Measurements from ENCODE around the gene GNG7. TPM values are rescaled to one million over a fixed set of nuclear protein-coding genes. Genes with fewer than 3 reads are reported as not detected.

GNG7 gene
- total and polyA plus RNA-seq, 2 donors (not counting 3 experiments of a cell fraction or from before 2014, with no cell fraction given), result 0.29 to 0.84 TPM

DNA sequence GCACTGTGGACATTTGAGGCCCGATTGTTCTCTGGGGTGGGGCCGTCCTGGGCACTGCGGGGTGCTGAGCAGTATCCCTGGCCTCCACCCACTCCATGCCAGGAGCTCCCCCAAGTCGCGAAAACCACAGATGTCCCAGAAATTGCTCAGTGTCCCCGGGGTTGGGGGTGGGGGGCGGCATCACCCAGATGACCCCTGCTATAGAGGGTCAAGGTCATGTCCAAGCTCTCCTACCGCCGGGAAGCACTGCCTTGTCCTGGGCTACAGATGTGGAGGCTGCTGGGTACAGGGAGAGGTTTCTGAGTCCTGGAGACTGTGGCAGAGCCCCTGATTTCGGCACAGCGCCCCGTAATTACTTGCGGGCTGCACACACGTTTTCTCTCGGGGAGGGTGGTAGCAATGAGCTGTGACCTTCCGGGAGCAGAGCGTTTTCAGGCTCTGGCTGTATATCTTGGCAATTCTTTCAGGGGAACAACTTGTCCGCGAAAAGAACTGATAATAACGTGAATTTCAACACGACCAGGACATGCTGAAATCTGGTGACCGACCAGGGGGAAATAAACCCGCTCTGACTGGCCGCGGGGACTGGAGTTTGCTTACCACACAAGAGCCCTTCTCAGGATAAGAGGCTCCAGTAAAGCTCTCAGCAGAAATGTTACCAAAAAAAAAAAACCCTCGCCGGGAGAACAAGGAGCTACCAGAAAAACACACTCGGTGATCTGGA, 68.1 kb downstream of the GNG7 start:
- H3K27me3 ChIP-seq (ENCODE audit: control insufficient read depth in 2 of 2, insufficient read depth in 2 of 2, low read length in 2 of 2), result no peaks in the 10 kb centered on the region
- ChIA-PET POLR2A (interaction anchor here (0.6 kb wide), 1 partner anchor 215 kb away, joined by 3 read pairs; no protein-coding TSS in a partner anchor), CTCF (interaction anchor here (4.4 to 7.6 kb wide), 2 partner anchors 16 to 23 kb away, joined by 61 to 171 read pairs; no protein-coding TSS in a partner anchor)
- H3K9me1 ChIP-seq (replicated peaks; ENCODE audit: control insufficient read depth, extremely low read depth, insufficient read depth, low read length), result no peaks in the 10 kb centered on the region
- dilution Hi-C loops (cut with MboI; ENCODE audit: extremely low pct_ligation_motif_present, low sequenced_read_pairs) (no loop called here), intact Hi-C loops (cut with micrococcal nuclease) (no loop called here)
- no peak overlapping the region for H2AFZ ChIP-seq (ENCODE audit: low read depth, low read length)
- TF ChIP-seq GATA2 (IDR thresholded peaks at IDR 0.05; ENCODE audit: insufficient read depth, insufficient read length, low read depth, low read length), result no peak
- no peak for TF ChIP-seq FOS (IDR thresholded peaks at IDR 0.05; ENCODE audit: borderline replicate concordance, insufficient read depth, low read length)
- no peak for TF ChIP-seq MYC (IDR thresholded peaks at IDR 0.05; ENCODE audit: low read depth, low read length)
- TF ChIP-seq EZH2 (IDR thresholded peaks at IDR 0.05; ENCODE audit: borderline replicate concordance, low read depth, low read length, severe bottlenecking), result no peak
- TF ChIP-seq JUN (IDR thresholded peaks at IDR 0.05; ENCODE audit: borderline replicate concordance, insufficient read depth, insufficient read length, low read depth), result no peak
- no peaks in the 10 kb centered on the region for H3K36me3 ChIP-seq (ENCODE audit: control insufficient read depth in 2 of 2, extremely low read depth in 1 of 2, insufficient read depth in 2 of 2, low read length in 2 of 2)
- no peaks in the 10 kb centered on the region for H4K20me1 ChIP-seq (replicated peaks; ENCODE audit: control insufficient read depth, extremely low read depth, insufficient read depth, low read length)
- no peak overlapping the region for H3K4me2 ChIP-seq (ENCODE audit: insufficient read depth, low read length)
- H3K9me3 ChIP-seq (replicated peaks; ENCODE audit: control insufficient read depth, insufficient read depth, low read length), result no peaks in the 10 kb centered on the region
- no peaks in the 10 kb centered on the region for H3K79me2 ChIP-seq (ENCODE audit: control insufficient read depth, insufficient read depth, low read length)
- no peak overlapping the region for H3K27ac ChIP-seq (ENCODE audit: insufficient read depth, low read depth, low read length)
- BruUV-seq (replicated peaks), result no TSS peak
- DNase-seq (ENCODE audit: low read depth, low spot score), result no peak
- no peak for FAIRE-seq
- H3K9ac ChIP-seq (replicated peaks; ENCODE audit: extremely low read depth, insufficient read depth, low read length), result no peak overlapping the region
- H3K4me1 ChIP-seq (ENCODE audit: control insufficient read depth, extremely low read depth, insufficient read depth, low read length), result peaks cover 3% of the 10 kb centered on the region
- H3K4me3 ChIP-seq (replicated peaks in 1 of 3; ENCODE audit: insufficient read depth in 1 of 3, low read depth in 1 of 3, low read length in 3 of 3), result no peak overlapping the region

DNA sequence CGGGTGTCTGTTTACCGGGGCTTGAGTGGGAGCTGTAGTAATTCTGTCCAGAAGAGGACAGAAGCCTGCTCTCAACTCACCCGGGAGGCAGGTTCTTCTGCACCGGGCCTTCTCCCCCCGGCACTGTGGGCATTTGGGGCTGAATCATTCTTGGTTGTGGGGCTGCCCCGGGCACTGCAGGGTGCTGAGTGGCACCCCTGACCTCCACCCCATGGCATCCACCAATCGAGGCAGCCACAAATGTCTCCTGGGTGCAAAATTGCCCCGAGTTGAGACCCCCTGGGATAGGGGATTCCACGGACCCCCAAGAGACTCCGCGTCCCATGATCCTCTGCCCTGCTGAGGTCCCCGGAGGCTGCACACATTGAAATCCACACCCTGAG, 68.8 kb downstream of the GNG7 start:
- H3K9me3 ChIP-seq (replicated peaks; ENCODE audit: control insufficient read depth, insufficient read depth, low read length), result no peaks in the 10 kb centered on the region
- TF ChIP-seq GATA2 (IDR thresholded peaks at IDR 0.05; ENCODE audit: insufficient read depth, insufficient read length, low read depth, low read length) (no peak), MYC (IDR thresholded peaks at IDR 0.05; ENCODE audit: low read depth, low read length) (no peak)
- TF ChIP-seq, protein P1, sequence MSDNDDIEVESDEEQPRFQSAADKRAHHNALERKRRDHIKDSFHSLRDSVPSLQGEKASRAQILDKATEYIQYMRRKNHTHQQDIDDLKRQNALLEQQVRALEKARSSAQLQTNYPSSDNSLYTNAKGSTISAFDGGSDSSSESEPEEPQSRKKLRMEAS (IDR thresholded peaks at IDR 0.05; ENCODE audit: insufficient read depth, insufficient read length), result no peak
- no peaks in the 10 kb centered on the region for H4K20me1 ChIP-seq (replicated peaks; ENCODE audit: control insufficient read depth, extremely low read depth, insufficient read depth, low read length)
- no TSS peak for BruUV-seq (replicated peaks)
- H3K4me2 ChIP-seq (ENCODE audit: insufficient read depth, low read length), result no peak overlapping the region
- no peak overlapping the region for H3K9ac ChIP-seq (replicated peaks; ENCODE audit: extremely low read depth, insufficient read depth, low read length)
- H3K4me3 ChIP-seq (replicated peaks in 1 of 3; ENCODE audit: insufficient read depth in 1 of 3, low read depth in 1 of 3, low read length in 3 of 3), result no peak overlapping the region
- H2AFZ ChIP-seq (ENCODE audit: low read depth, low read length), result no peak overlapping the region
- ChIA-PET CTCF (interaction anchor here (4.4 to 7.6 kb wide), 2 partner anchors 15 to 22 kb away, joined by 61 to 171 read pairs; no protein-coding TSS in a partner anchor), POLR2A (interaction anchor here (0.5 kb wide), 1 partner anchor 315 kb away, joined by 5 read pairs; no protein-coding TSS in a partner anchor)
- H3K9me1 ChIP-seq (replicated peaks; ENCODE audit: control insufficient read depth, extremely low read depth, insufficient read depth, low read length), result no peaks in the 10 kb centered on the region
- no peak for FAIRE-seq
- H3K27me3 ChIP-seq (ENCODE audit: control insufficient read depth in 2 of 2, insufficient read depth in 2 of 2, low read length in 2 of 2), result no peaks in the 10 kb centered on the region
- peaks cover 3% of the 10 kb centered on the region for H3K4me1 ChIP-seq (ENCODE audit: control insufficient read depth, extremely low read depth, insufficient read depth, low read length)
- H3K27ac ChIP-seq (ENCODE audit: insufficient read depth, low read depth, low read length), result no peak overlapping the region
- no peaks in the 10 kb centered on the region for H3K36me3 ChIP-seq (ENCODE audit: control insufficient read depth in 2 of 2, extremely low read depth in 1 of 2, insufficient read depth in 2 of 2, low read length in 2 of 2)
- intact Hi-C loops (cut with micrococcal nuclease), result no loop called here
- dilution Hi-C loops (cut with MboI; ENCODE audit: extremely low pct_ligation_motif_present, low sequenced_read_pairs), result no loop called here
- DNase-seq (ENCODE audit: low read depth, low spot score), result no peak
- H3K79me2 ChIP-seq (ENCODE audit: control insufficient read depth, insufficient read depth, low read length), result no peaks in the 10 kb centered on the region

Measured in endothelial cell of umbilical vein (primary cell).